Endothelial cell of umbilical vein (primary cell): ENCODE measurements around the gene CDCA5. TPM values are rescaled to one million over a fixed set of nuclear protein-coding genes. Genes with fewer than 3 reads are reported as not detected.
A peak's percentile ranks its signal among the peaks of the same experiment; 100 is the strongest.

Source experiments
- BruUV-seq: library from RNA; stranded (reverse); fragments of 400-500 nt; replicated peaks from 2 replicates; lab custom pipeline; 2021; lab: Mats Ljungman, UMichigan
- CTCF ChIA-PET: fragments of 300-600, 350-600 bp; sonication (Branson Sonifier 250); formaldehyde crosslinking; loops from one replicate; lab custom pipeline; 2021; ENCODE audit warnings: antibody characterized with exemption, inconsistent platforms; lab: Charles Lee
- POLR2A ChIA-PET: fragments of 300-600, 350-600 bp; sonication (Branson Sonifier 250); formaldehyde crosslinking; loops from one replicate; lab custom pipeline; 2021; ENCODE audit warnings: antibody characterized with exemption, inconsistent platforms; lab: Charles Lee
- DNase-seq: peaks from one replicate; pipeline ENCODE4 v3.0.0-alpha.2; 2011; ENCODE audit warnings: low read depth, low spot score
- FAIRE-seq: peaks from 2 replicates; lab custom pipeline; 2011; peaks lifted over from hg19 to GRCh38; lab: Jason Lieb, UNC
- H2AFZ ChIP-seq: 2 replicates; pipeline ENCODE4 v1.6.0; 2012; ENCODE audit warnings: low read depth, low read length, control low read depth, inconsistent platforms
- H3K27ac ChIP-seq: 2 replicates; pipeline ENCODE4 v1.5.1; 2011; ENCODE audit warnings: low read depth, mild to moderate bottlenecking, control low read depth, low read length, moderate library complexity; ENCODE audit not compliant: insufficient read depth
- H3K27me3 ChIP-seq, 2 experiments: 2 replicates each; pipeline versions ENCODE4 v1.6.0 to v1.6.1; 2011; ENCODE audit warnings: low read length in 2 of 2, mixed read lengths in 1 of 2; ENCODE audit not compliant: control insufficient read depth in 2 of 2, insufficient read depth in 2 of 2
- H3K36me3 ChIP-seq, 2 experiments: 2 replicates in 1 of 2; 3 replicates in 1 of 2; pipeline ENCODE4 v1.5.1; 2011; ENCODE audit warnings: low read length in 2 of 2, mild to moderate bottlenecking in 1 of 2, moderate library complexity in 1 of 2; ENCODE audit not compliant: control insufficient read depth in 2 of 2, insufficient read depth in 2 of 2; ENCODE audit errors: extremely low read depth in 1 of 2
- H3K4me1 ChIP-seq: 3 replicates; pipeline ENCODE4 v1.5.1; 2011; ENCODE audit warnings: mild to moderate bottlenecking, low read length; ENCODE audit not compliant: control insufficient read depth, insufficient read depth; ENCODE audit errors: extremely low read depth
- H3K4me2 ChIP-seq: 2 replicates; pipeline ENCODE4 v1.6.1; 2011; ENCODE audit warnings: low read length, control low read depth, mixed read lengths; ENCODE audit not compliant: insufficient read depth
- H3K4me3 ChIP-seq, 3 experiments: fragments of 200-600 bp in 1 of 3; sonication (generic), shearing (Covaris generic) in 1 of 3; replicated peaks in 1 of 3; 2 replicates each; pipeline ENCODE4 v1.5.1; 2011 to 2016; ENCODE audit warnings: control low read depth in 3 of 3, low read length in 3 of 3, mild to moderate bottlenecking in 2 of 3, inconsistent platforms in 1 of 3, low read depth in 1 of 3, moderate library complexity in 1 of 3; ENCODE audit not compliant: insufficient read depth in 1 of 3
- H3K79me2 ChIP-seq: 2 replicates; pipeline ENCODE4 v1.6.0; 2012; ENCODE audit warnings: low read length, inconsistent platforms; ENCODE audit not compliant: control insufficient read depth, insufficient read depth
- H3K9ac ChIP-seq: replicated peaks from 2 replicates; pipeline ENCODE3; 2011; ENCODE audit warnings: low read length, control low read depth; ENCODE audit not compliant: insufficient read depth; ENCODE audit errors: extremely low read depth
- H3K9me1 ChIP-seq: replicated peaks from 3 replicates; pipeline ENCODE4 v1.6.0; 2011; ENCODE audit warnings: mild to moderate bottlenecking, low read length; ENCODE audit not compliant: control insufficient read depth, insufficient read depth; ENCODE audit errors: extremely low read depth
- H3K9me3 ChIP-seq: replicated peaks from 2 replicates; pipeline ENCODE4 v1.5.1; 2012; ENCODE audit warnings: low read length, inconsistent platforms; ENCODE audit not compliant: control insufficient read depth, insufficient read depth
- H4K20me1 ChIP-seq: replicated peaks from 2 replicates; pipeline ENCODE3; 2011; ENCODE audit warnings: mild to moderate bottlenecking, low read length; ENCODE audit not compliant: control insufficient read depth, insufficient read depth; ENCODE audit errors: extremely low read depth
- EZH2 ChIP-seq: IDR thresholded peaks from 2 replicates; pipeline ENCODE4 v1.6.1; 2012; ENCODE audit warnings: borderline replicate concordance, low read depth, mild to moderate bottlenecking, moderate library complexity, low read length, inconsistent platforms; ENCODE audit not compliant: severe bottlenecking
- FOS ChIP-seq: IDR thresholded peaks from 2 replicates; pipeline ENCODE4 v1.6.1; 2011; ENCODE audit warnings: mild to moderate bottlenecking, low read length, moderate library complexity, borderline replicate concordance; ENCODE audit not compliant: insufficient read depth
- GATA2 ChIP-seq: IDR thresholded peaks from 2 replicates; pipeline ENCODE4 v1.7.0; 2011; ENCODE audit warnings: low read depth, mild to moderate bottlenecking, moderate library complexity, mixed read lengths, low read length; ENCODE audit not compliant: insufficient read length, insufficient read depth
- JUN ChIP-seq: IDR thresholded peaks from 2 replicates; pipeline ENCODE4 v1.6.1; 2011; ENCODE audit warnings: borderline replicate concordance, low read depth; ENCODE audit not compliant: insufficient read length, insufficient read depth
- MYC ChIP-seq: IDR thresholded peaks from one replicate; pipeline ENCODE4 v1.6.1; 2011; ENCODE audit warnings: mild to moderate bottlenecking, low read depth, low read length
- POLR2A ChIP-seq: IDR thresholded peaks from 2 replicates; pipeline ENCODE4 v1.6.1; 2012; ENCODE audit warnings: low read depth, mild to moderate bottlenecking, control low read depth, low read length
- POLR2AphosphoS5 ChIP-seq: IDR thresholded peaks from 2 replicates; pipeline ENCODE4 v1.6.1; 2012; ENCODE audit warnings: low read depth, mild to moderate bottlenecking, control low read depth, low read length, moderate library complexity; ENCODE audit not compliant: insufficient read depth
- dilution Hi-C: fragments of 300-500 bp; cut with MboI; formaldehyde crosslinking; loops from one replicate; pipeline ENCODE4 v1.15.0; 2019; ENCODE audit warnings: low sequenced_read_pairs; ENCODE audit not compliant: extremely low pct_ligation_motif_present
- intact Hi-C: fragments of 100-400 bp; cut with micrococcal nuclease; formaldehyde crosslinking; loops from one replicate; pipeline ENCODE4 v1.10.0; 2022
- polyA plus RNA-seq, 4 experiments: library from polyadenylated mRNA; depleted of rRNA in 3 of 4; stranded (reverse) in 3 of 4; unstranded in 1 of 4; fragments of >200 nt; gene quantifications; 2 replicates each; pipeline versions ENCODE4 v1.2.1 to v1.2.3, GENCODE V29; 2011 to 2012; ENCODE audit warnings: missing spikeins in 1 of 4
- total RNA-seq: library from RNA; stranded (reverse); gene quantifications from 2 replicates; pipeline ENCODE4 v1.2.3, GENCODE V29; 2021
- TF ChIP-seq, protein P1 (sequence below): IDR thresholded peaks from 2 replicates; pipeline ENCODE4 v1.6.1; 2011; ENCODE audit not compliant: insufficient read depth, insufficient read length
- TF ChIP-seq, protein P2 (sequence below), 2 donors: IDR thresholded peaks; 1 replicate in 1 of 2; 2 replicates in 1 of 2; pipeline ENCODE4 v1.5.1; 2011; ENCODE audit warnings: low read length in 2 of 2, mild to moderate bottlenecking in 2 of 2, moderate library complexity in 2 of 2, control low read depth in 1 of 2, inconsistent platforms in 1 of 2, low read depth in 1 of 2; ENCODE audit not compliant: insufficient read depth in 1 of 2; ENCODE audit errors: extremely low read depth in 1 of 2

CDCA5 gene
- total and polyA plus RNA-seq, 2 donors (not counting 3 experiments of a cell fraction or from before 2014, with no cell fraction given): 16.4 to 35.7 TPM

DNA sequence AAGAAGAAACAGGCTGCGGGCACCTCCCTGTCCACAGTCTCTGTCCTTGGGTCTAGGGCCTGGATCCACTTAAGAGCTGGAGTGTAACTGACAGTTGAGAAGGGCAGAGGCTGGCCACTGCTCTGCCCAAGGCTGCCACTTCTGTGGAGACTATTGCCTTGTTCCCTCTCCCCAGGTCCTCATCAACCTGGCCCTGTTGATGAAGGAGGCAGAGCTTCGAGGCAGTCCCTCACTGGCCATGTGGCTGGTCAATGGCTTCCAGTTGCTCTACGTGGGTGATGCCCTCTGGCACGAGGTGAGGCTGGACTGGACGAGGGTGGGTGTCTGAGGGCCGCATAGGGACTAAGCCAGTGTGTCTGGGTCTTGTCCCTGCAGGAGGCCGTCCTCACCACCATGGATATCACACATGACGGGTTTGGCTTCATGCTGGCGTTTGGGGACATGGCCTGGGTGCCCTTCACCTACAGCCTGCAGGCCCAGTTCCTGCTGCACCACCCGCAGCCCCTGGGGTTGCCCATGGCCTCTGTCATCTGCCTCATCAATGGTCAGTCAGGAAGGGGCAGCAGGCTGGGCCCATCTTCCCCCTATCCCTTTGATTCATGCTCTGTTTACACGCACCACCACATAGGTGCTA is 30.8 kb upstream of the CDCA5 start:
- BruUV-seq: no TSS peak

DNA sequence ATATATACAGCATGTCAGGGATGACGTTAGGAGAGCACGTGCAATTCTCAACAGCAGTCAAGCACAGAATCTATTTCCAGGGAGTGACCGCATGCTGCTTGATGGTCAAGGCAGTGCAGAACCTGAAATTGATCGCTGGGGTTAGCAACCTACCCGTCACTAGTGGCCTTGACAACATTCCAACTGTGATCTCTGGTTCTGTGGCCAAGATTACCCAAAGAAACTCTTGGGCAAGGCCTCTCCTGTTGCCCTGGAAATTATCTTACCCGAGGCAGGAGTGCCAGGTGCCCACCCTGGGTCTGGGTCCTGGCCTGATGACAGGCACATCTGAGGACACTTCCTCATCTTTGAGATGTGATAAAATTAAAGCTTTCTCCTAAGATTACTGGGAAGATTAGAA is 30.0 kb upstream of the CDCA5 start:
- CTCF ChIA-PET: interaction anchor here (1.2 kb wide), 1 partner anchor 18 kb away, joined by 4 read pairs; no protein-coding TSS in a partner anchor
- POLR2A ChIA-PET: no interaction called here
- Histone ChIP-seq H3K79me2 (peaks cover 6% of the 10 kb centered on the region), H3K27ac (no peak overlapping the region), H3K9me1 (no peaks in the 10 kb centered on the region), H4K20me1 (no peaks in the 10 kb centered on the region), H3K27me3 (no peaks in the 10 kb centered on the region), H3K9me3 (no peaks in the 10 kb centered on the region), H3K36me3 (peaks cover 0 to 10% of the 10 kb centered on the region in 2 experiments), H3K4me3 (no peak overlapping the region), H3K9ac (no peak overlapping the region), H3K4me1 (peaks cover 17% of the 10 kb centered on the region), H3K4me2 (no peak overlapping the region), H2AFZ (no peak overlapping the region)
- DNase-seq (no peak), FAIRE-seq (no peak)
- TF ChIP-seq GATA2 (no peak), JUN (no peak), FOS (no peak), EZH2 (no peak), MYC (no peak), POLR2AphosphoS5 (no peak), POLR2A (no peak)
- TF ChIP-seq, protein P1, sequence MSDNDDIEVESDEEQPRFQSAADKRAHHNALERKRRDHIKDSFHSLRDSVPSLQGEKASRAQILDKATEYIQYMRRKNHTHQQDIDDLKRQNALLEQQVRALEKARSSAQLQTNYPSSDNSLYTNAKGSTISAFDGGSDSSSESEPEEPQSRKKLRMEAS: no peak
- TF ChIP-seq, protein P2, sequence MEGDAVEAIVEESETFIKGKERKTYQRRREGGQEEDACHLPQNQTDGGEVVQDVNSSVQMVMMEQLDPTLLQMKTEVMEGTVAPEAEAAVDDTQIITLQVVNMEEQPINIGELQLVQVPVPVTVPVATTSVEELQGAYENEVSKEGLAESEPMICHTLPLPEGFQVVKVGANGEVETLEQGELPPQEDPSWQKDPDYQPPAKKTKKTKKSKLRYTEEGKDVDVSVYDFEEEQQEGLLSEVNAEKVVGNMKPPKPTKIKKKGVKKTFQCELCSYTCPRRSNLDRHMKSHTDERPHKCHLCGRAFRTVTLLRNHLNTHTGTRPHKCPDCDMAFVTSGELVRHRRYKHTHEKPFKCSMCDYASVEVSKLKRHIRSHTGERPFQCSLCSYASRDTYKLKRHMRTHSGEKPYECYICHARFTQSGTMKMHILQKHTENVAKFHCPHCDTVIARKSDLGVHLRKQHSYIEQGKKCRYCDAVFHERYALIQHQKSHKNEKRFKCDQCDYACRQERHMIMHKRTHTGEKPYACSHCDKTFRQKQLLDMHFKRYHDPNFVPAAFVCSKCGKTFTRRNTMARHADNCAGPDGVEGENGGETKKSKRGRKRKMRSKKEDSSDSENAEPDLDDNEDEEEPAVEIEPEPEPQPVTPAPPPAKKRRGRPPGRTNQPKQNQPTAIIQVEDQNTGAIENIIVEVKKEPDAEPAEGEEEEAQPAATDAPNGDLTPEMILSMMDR (IDR thresholded peaks at IDR 0.05; ENCODE audit: extremely low read depth in 1 of 2, insufficient read depth in 1 of 2, low read depth in 1 of 2, low read length in 2 of 2): no peak
- dilution Hi-C loops: no loop called here
- no TSS peak for BruUV-seq
- intact Hi-C loops: loop anchor here (5.0 kb wide), 1 partner anchor 197 kb away; the partner anchor contains the start of gene ATG2A

More for the DNA sequence above, 30.8 kb upstream of the CDCA5 start:
- DNase-seq: no peak
- dilution Hi-C loops (no loop called here), intact Hi-C loops (loop anchor here (5.0 kb wide), 1 partner anchor 197 kb away; the partner anchor contains the start of gene ATG2A)
- no peak overlapping the region for H3K9ac ChIP-seq
- H3K36me3 ChIP-seq: peaks cover 0 to 6% of the 10 kb centered on the region in 2 experiments
- ChIA-PET POLR2A (interaction anchor here (0.6 kb wide), 1 partner anchor 14 kb away, joined by 3 read pairs; no protein-coding TSS in a partner anchor), CTCF (no interaction called here)
- H3K9me1 ChIP-seq: no peaks in the 10 kb centered on the region
- H3K9me3 ChIP-seq: no peaks in the 10 kb centered on the region
- H2AFZ ChIP-seq: no peak overlapping the region
- H3K4me2 ChIP-seq: no peak overlapping the region
- no peak overlapping the region for H3K4me3 ChIP-seq
- no peak overlapping the region for H3K27ac ChIP-seq
- no peak for FAIRE-seq
- no peaks in the 10 kb centered on the region for H3K27me3 ChIP-seq
- H3K79me2 ChIP-seq: peaks cover 6% of the 10 kb centered on the region
- no peaks in the 10 kb centered on the region for H4K20me1 ChIP-seq
- H3K4me1 ChIP-seq: peaks cover 17% of the 10 kb centered on the region
- TF ChIP-seq POLR2A (no peak), POLR2AphosphoS5 (peak; percentile 13), GATA2 (no peak)
